NAMALWA (cell line): Measurements from ENCODE around the gene PPP1R3G.

Experiments used
- DNase-seq: peaks from one replicate; pipeline ENCODE4 v3.0.0-alpha.2; 2015; ENCODE audit warnings: low spot score

The PPP1R3G gene

GRCh38 chr6:5094327-5094726, 9.2 kb downstream of the PPP1R3G start:
- DNase-seq, result no peak

DNA sequence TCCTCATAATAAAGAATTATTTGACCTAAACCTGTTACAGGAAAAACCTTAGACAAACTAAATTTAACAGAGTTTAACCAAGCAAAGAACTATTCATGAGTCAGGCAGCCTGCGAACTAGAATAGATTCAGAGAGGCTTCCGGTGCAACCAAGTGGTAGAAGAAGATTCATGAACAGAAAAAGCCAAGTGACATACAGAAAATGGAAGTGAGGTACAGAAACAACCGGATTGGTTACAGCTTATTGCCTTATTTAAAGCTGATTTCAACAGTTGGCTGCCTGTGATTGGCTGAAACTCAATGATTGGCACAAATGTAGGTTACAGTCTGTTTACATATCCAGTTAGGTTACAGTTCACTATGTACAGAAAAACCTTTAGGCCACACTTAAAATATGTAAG, 10.1 kb downstream of the PPP1R3G start:
- DNase-seq, result peak; percentile 7

DNA sequence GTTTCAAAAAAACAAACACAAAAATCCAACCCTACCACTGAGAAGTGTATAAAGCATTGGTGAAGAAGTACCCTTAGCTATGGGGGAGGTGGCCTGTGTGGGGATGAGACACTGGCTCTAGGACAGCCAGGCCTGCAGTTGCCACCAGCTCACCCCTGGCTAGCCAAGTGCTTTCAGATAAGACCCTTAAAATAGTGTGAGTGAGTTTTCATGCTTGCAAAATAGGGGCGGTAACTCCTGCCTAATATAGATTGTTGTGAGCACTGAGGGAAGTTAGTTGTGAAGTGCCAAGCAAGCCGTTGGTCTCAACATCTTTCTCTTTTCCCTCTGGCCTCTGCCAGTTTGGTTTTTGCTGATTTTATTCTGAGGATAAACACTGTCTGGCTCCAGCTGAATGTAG, 11.3 kb downstream of the PPP1R3G start:
- DNase-seq, result no peak

DNA sequence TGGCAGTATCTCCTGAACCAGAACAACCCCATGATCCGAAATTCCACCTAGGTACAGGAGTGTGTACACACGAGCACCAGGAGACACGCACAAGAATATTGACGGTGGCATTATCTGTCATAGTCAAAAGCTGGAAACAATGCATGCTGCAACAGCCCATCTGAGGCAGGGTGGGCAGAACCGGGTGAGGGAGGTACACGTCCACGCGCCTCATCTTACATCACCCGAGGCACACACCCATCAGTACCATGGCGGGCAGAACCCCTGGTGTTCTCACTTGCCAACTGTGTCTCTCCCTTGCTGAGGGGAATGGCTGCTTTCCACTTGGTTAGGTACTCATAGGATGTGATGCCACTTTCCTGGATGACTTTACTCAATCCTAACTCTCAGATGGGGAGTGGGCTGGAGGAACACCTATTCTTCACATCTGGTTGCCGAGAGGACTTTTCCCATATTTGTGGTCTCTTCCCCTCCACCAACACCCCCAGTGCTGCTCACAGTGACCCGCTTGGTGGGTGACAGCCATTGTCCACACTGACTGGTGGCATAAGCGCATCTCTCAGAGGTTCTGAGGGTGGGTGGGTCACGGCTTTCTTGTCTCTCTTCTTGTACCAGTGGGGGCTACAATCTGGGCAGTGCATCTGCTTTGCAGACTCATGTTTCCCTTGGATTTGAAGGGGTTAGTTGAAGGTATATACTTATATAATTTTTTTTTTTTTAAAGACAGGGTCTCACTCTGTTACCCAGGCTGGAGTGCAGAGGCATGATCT, 13.5 kb downstream of the PPP1R3G start:
- DNase-seq, result no peak

DNA sequence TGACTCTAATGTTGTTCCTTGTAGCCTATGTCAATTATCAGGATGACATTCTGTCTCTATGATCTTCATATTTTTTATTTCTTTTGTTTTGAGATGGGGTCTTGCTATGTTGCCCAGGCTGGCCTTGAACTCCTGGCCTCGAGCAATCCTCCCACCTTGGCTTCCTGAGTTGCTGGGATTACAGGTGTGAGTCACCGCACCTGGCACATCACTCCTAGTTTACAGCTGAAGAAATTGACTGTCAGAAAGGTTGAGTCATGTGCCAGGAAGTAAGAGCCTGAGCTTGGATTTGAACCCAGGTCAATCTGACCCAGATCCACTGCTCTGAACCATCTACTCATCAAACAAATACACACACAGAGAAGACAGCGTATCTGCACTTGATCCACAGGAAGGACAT, 14.4 kb downstream of the PPP1R3G start:
- no peak for DNase-seq

DNA sequence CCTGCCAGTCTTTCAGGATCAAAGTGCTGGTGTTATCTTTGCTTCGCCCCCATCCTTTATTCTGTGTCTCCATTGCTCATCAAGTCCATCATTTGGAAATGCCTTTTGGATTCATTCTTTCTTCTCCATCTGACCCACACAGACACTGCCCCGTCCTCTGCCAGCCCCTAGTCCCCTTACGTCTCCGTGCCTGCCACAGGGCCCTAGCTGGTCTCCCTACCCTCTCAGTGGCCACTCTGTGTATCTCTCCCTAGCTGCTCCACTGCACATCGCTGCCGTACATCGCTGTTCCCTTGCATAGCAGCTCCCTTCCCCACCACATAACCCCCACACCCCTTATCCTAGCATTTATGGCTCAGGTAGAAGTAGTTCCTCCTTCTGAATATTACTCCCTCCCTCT, 15.7 kb downstream of the PPP1R3G start:
- no peak for DNase-seq

DNA sequence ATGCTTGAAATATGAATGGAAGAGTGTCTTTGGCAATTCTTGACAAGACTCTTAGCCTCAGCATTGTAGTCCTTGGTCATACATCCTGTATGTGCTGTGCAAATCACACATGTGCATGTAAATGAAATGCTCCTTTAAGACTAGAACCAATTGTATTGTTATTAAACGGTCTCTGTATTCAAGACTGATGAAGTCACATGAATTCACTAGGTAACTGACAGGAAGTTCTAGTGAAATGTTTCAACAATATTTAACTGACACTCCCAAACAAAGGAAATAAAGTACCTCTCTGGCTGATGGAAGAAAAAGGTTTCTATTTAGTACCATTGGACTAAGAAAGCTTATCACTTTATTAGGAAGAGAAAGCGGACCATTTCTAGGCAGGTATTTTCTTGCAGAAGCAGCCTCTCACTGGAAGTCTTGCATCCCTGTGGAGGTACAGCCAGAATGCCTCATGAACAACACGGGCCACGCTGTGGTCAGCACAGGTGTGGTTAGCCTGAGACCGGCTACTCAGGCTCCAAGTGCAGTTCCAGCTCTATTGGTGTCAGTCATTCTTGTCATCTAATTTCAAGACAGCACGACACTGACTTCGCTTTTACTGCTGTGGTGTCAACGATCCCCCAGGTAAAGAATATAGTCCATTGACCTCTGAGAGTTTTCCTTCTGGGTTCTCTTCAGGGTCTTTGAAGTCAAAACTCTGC, 17.3 kb downstream of the PPP1R3G start:
- no peak for DNase-seq

- DNase-seq, result no peak
Observed at GRCh38 chr6:5103250-5103649, 18.1 kb downstream of the PPP1R3G start.

- DNase-seq, result no peak
Observed at GRCh38 chr6:5104667-5105066, 19.5 kb downstream of the PPP1R3G start.

DNA sequence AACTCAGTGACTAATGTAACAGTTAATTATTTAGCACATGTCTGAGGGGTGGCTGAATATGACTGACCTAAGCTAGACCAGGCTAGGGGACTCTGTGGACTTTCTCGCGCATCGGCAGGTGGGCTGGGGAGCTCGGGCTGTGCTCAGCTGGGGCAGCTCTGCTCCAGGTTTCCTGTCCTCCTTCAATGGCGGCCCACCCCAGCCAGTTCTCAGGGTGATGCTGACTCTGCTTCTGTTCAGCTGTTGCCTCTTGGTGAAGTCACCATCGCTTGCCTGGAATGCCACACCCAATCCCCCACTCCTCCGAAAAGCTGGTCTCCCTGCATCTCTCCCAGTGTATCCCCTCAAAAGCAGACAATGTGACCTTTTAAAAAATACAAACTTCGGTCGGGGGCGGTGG, 20.0 kb downstream of the PPP1R3G start:
- DNase-seq, result no peak

GRCh38 chr6:5107341-5107740, 22.2 kb downstream of the PPP1R3G start:
- DNase-seq, result no peak

GRCh38 chr6:5108068-5108467, 22.9 kb downstream of the PPP1R3G start:
- no peak for DNase-seq

GRCh38 chr6:5108536-5109150, 23.5 kb downstream of the PPP1R3G start:
- DNase-seq, result no peak

GRCh38 chr6:5109436-5109835, 24.3 kb downstream of the PPP1R3G start:
- DNase-seq, result no peak

GRCh38 chr6:5110246-5110645, 25.1 kb downstream of the PPP1R3G start:
- no peak for DNase-seq

DNA sequence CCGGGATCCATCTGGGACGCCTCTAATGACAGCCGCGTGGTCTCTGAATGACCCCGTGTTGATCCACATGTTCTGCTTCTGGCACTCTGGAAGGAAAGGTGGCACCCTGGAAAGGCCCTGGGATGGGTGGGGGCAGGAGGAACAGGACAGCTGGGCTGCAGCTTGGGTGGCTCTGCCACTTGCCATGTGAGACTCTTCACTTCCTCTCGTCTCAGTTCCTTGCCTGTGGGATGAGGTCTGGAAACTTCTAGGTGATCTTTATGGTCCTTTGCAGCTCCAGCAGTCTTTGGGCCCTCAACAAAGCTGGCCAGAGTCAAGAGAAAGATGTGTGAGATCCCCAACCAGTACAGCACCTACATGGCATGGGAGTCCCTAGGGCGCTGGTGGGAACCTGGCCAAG, 26.5 kb downstream of the PPP1R3G start:
- DNase-seq, result no peak

DNA sequence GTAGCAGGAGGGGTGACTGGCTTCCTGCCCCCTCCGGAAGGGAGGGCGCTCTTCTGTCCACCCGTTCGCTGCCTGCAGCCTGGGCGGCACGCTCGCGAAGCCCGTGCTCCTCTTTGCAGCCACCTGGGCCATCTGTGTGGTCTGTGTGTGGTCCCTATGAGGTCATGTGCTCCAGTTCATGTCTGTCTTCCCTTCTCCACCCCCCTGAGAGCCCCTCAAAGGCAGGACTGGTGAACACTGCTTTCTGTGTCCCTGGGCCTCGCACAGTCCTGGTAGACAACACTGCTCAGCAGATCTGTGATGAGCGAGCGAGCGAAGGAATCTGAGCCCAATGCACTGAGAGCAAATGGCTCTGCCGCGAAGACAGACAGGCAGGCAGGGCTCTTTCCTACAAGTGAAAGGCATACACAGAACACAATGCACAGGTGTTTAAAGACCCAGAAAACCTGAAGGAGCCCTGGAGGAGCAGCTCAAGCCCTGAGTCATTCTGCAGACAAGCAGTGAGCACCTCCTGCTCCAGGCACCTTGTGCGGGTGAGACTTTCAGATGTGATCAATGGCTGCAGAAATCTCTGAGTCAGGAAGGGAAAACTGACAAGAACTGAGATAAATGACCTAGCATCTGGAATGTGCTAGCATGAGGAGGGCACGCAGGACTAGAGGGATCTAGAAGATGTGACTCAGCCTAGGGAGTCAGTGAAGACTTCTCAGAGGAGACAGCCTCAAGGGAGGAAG, 27.1 kb downstream of the PPP1R3G start:
- DNase-seq, result no peak

DNA sequence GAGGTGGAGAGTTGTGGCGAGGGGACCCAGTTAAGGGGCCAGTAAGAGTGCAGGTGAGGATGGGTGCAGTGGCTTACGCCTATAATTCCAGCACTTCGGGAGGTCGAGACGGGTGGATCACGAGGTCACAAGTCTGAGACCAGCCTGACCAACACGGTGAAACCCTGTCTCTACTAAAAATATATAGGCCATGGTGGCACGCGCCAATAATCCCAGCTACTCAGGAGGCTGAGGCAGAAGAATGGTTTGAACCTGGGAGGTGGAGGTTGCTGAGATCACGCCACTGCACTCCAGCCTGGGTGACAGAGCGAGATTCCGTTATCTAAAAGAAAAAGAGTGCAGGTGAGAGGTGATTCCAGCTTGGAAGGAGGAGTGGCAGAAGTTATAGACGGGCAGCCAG, 28.0 kb downstream of the PPP1R3G start:
- DNase-seq, result no peak

DNA sequence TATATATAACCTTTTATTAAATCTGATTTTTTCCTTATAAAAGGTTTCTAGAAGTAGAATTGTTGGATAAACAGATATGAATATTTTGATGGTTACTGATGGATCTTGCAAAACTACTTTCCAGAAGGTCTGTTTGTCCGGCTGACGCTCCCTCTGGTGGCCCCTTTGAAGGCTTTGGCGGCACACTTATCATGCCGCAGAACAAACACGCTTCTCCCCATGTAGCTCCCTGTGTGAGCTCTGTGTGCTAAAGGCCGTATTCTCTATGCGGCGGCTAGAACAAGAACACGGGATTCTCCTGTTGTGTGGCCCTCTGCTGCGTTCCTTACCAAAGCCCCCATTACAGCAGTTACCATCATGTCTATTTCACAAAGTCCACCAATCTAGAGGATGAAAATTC, 30.0 kb downstream of the PPP1R3G start:
- DNase-seq, result no peak

DNA sequence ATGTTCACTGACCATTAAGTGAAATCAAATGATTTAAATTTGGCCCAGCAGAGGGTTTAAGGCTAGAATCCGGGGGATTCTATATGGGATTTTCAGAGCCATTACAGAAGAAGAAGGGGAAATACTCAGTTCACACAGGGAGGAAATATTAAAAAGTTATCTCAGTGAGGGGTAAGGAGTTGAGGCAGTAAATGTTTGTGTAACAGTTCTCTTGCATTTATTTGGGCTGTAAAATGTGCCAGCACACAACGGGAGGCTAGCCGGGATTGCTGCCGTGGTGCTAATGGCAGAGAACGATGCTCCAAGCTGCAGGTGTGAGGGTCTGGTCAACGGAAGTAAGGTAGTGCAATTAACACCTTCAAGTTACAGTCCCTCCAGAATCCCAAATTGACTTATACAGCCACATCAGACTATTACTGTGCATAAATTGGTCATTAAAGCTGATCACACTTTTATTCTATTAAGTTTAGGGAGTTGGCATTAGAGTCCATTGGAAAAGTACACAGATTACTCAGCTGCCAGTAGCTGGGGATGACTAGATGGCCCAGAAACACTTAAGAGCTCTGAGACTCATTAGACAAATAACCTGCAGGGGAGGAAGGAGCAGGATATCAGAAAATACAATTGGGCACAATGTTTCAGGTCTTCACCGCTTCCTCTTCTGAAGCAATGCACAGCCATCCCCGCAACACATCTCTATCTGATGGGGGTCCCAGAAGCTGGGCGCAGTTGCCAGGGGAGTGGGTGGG, 31.3 kb downstream of the PPP1R3G start:
- DNase-seq, result no peak

- DNase-seq, result no peak
Observed at GRCh38 chr6:5119090-5119951, 34.2 kb downstream of the PPP1R3G start.
